Stomach (tissue), 4 donors: Measurements from ENCODE around the gene SLC25A42.

ENCODE experiments used
- CTCF ChIP-seq, 7 experiments: fragments of 450-650 bp in 4 of 7; fragments of 200-600 bp in 3 of 7; sonication (generic) in 3 of 7; IDR thresholded peaks; one replicate each; pipeline ENCODE4 v1.5.1; 2016 to 2019; ENCODE audit warnings: antibody characterized with exemption in 7 of 7, control low read depth in 2 of 7, mild to moderate bottlenecking in 1 of 7
- EP300 ChIP-seq: sonication (generic); formaldehyde crosslinking; IDR thresholded peaks from one replicate; pipeline ENCODE4 v1.6.1; 2017; ENCODE audit warnings: antibody characterized with exemption

- no peak for TF ChIP-seq CTCF (IDR thresholded peaks at IDR 0.05)
- TF ChIP-seq EP300 = no peak
Measured at GRCh38 chr19:19142347-19142746, 78.6 kb downstream of the SLC25A42 start.
